ENCODE data around the gene KLF7. TPM values are rescaled to one million over a fixed set of nuclear protein-coding genes. Genes with fewer than 3 reads are reported as not detected.

Gene KLF7
- total RNA-seq, 1 experiment from 2014 or later, result 7.3 TPM

DNA sequence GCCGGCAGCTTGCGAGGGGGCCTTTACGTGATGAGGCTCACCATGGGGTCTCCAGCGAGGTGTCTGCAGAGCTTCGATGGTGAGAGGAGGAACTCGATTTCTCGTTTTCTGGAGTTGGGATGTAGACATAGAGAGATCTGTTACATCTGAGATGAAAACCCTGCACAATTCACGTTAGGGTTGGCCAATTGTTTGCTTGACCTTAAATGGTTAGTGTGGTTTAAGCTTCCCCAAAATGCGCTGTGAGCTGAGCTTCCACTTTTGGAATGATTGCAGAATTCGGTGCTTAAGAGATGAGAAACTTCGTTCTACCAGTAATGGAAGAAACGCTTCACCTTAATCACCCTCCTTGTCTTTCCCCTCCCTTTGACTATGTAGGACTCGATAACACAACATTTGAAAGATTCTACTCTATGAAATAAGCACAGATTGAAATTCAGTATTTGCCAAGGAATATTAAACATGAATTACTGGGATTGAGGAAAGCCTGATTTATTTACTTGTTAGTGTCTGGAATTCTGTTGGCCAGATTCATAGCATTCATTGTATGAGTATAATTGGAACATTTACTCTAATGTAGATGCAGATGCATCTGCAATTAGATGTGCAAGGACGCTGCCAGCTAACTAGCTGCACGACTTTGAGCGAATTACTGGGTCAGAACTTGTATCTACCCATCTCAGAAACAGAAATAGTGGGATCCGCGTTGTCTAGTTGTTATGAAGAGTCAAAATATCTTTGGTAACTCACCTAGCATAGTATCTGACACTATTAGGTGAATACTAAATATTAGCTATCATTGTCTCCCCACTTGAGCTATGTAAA is 1.6 kb upstream of the KLF7 start:
- peak; percentile 55 for DNase-seq (ENCODE audit: low read depth)

GRCh38 chr2:207166349-207167098 is 776 bp upstream of the KLF7 start:
- DNase-seq (ENCODE audit: low read depth), result peak; percentile 85

- DNase-seq (ENCODE audit: low read depth), result peak; percentile 100
These were observed 246 bp upstream of the KLF7 start for GRCh38 chr2:207166039-207166348.

DNA sequence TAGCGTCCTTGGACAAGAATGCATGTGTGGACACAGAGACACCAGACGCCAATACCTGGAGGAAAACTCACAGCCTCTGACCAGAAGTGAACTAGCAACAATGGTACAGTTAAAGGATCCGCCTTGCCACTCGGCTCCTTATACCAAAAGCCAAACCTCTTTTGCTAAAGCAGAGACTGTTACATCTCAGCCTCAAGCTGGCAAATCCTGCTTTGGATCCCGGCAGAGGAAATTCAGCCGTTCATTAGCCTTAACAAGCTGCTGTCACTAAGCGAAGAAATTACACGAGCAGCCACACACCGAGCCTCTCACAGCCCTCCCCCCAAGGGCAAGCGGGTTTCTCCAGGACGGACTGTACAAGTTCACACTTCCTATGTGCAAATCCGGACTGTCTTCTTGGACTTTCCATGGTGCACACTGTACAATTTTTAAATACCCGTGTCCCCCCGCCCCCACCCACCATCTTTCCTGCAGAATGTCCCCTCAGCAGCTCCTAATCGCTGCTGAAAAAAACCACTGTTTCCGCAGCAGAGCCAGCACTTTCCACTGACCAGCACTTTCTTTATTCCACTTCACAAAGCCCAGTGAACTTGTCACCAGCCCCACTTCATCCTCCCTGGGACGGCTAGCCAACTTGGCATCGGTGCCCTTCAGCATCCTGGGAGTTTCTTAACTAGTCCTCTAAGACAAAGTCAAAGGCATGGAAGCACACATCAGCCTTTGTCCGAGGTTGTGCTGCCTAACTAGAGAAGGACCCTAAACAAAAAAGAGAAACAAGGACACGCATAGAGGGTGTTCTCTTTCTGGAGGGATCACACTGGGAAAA is 1.5 kb downstream of the KLF7 start:
- peak; percentile 57 for DNase-seq (ENCODE audit: low read depth)

DNA sequence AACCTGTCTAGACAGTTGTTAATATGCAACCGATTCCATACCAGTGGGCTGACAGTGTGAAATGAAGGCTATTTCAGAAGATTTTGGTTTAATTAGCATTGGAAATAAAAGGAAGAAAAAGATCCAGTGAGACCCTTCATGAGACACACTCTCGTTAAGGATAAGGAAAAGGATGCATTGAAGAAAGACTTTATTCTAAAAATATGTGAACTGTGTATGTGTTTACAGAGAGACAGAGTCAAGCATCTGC is 2.1 kb downstream of the KLF7 start:
- no peak for DNase-seq (ENCODE audit: low read depth)

DNA sequence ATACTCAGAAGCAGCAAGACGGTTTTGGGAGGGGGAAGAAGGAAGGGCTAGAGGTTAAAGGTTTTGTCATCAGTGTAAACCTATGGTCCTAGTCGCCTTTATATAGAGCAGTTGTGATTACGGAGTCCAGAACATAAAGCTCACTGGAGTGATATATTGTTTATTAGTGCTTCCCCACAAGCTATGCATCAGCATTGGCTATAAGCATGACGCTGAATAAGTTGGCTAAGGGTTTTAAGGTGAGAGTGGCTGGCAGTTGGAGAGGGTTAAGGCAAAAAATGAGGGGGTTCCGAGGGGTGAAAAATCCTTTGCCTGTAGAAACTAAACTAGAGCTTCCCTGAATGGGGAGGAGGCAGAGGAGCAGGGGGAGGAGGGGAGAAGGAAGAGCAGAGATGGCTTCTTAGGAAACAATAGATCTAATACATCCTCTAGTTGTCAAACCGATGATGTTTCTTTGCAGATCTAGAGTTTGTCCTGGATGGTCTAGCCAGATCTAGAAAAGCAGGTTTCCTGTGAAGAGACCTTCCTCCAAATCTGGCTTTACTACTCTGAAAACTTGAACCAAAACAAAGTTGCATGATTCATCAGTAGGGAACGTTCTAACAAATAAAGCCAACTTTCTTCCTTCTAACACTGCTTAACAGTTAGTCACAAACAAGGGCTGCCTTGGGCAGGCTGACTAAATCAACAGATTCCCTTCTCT is 2.5 kb downstream of the KLF7 start:
- peak; percentile 88 for DNase-seq (ENCODE audit: low read depth)

GRCh38 chr2:207162316-207162715 is 3.4 kb downstream of the KLF7 start:
- DNase-seq (ENCODE audit: low read depth), result peak; percentile 36

DNA sequence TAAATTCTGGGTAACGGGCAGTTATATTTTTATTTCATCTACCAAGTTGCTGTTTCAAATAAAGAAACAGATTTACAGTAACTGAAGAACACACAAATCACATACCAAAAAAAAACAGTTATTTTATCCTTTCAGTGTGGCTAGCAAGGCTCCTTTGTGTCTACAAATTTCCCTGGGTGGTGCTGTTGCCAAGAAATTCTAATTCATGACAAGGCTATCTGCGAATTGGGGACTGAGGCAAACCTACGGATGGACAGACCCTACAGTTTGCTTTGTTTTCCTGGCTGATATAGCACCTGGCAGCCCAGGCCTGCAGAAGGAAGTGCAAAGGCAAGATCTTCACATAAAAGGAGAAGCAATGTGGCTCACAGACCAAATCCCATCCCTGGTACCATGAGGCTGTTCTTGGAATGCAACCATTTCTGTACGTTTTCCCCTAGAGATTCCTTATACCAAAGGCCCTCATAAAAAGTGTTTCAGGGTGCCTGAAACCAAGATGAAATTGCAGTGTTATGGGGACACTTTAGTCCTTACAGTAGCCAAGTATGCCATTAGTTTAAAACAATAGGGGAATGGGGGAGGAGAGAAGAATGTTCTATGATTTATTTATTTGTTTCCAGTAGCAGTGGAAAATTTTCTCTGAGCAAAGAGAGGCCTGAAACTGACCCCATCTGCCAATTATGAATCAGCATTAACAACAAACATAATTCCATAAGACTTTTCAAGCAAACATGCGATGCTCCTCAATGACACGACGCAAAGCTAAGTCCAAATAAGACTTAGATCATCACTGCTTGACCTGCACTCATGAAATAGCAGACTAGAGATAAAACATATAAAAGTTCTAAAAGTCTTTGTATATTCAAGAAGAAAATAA is 4.3 kb downstream of the KLF7 start:
- peak; percentile 31 for DNase-seq (ENCODE audit: low read depth)

DNA sequence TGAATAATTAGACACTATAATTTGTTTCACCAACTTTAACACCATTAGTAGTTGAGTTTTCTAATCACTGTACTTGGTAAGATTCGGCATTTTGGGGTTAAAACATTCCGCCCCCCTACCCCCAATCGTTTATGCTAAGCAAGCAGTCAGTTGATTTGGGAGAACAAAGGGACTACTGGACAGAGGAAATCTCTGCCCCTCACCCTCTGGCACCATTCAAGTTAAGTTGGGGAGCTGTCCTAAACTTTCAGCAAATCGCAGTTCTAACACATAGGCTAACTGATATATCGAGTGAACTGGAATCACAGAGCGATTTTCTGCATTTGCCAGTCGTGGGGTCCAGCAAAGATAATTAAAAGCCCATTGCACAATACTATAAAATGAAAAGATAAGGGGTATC is 5.6 kb downstream of the KLF7 start:
- DNase-seq (ENCODE audit: low read depth), result no peak

- no peak for DNase-seq (ENCODE audit: low read depth)
These were observed 6.7 kb downstream of the KLF7 start for GRCh38 chr2:207159002-207159401.

- no peak for DNase-seq (ENCODE audit: low read depth)
These were observed 8.0 kb downstream of the KLF7 start for GRCh38 chr2:207157731-207158130.

- DNase-seq (ENCODE audit: low read depth), result no peak
These were observed 8.6 kb downstream of the KLF7 start for GRCh38 chr2:207157162-207157481.

DNA sequence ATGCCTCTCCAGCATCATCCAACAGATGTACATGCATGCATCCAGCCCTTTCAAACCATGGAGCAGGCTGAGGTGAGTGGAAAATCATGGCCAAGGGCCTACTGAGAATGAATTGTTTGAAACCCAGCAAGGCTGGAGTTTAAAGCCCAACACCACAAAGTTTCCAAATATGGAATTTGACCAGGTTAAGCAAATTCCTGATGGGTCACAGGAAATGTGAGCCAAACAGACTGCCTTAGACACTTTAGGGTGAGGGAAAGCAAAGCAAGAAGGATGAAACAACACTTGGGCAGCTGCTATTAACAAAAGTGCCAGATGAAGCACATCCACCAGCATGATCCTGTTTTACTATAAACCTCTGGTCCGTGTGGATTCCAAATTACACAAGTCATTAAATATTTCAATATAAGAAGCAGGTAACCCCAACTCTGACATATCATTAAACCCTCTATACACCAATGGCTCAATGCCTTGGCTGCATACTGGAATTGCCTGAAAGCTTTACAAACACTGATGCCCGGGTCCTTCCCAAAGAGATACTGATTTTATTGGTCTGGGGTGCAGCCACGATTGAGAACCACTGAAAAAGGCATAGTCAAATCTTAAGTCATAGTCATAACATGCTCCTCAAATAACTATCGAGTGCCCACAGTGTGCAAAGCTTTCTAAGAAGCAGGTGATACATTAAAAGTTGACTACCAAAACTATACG is 9.1 kb downstream of the KLF7 start:
- peak; percentile 15 for DNase-seq (ENCODE audit: low read depth)

DNA sequence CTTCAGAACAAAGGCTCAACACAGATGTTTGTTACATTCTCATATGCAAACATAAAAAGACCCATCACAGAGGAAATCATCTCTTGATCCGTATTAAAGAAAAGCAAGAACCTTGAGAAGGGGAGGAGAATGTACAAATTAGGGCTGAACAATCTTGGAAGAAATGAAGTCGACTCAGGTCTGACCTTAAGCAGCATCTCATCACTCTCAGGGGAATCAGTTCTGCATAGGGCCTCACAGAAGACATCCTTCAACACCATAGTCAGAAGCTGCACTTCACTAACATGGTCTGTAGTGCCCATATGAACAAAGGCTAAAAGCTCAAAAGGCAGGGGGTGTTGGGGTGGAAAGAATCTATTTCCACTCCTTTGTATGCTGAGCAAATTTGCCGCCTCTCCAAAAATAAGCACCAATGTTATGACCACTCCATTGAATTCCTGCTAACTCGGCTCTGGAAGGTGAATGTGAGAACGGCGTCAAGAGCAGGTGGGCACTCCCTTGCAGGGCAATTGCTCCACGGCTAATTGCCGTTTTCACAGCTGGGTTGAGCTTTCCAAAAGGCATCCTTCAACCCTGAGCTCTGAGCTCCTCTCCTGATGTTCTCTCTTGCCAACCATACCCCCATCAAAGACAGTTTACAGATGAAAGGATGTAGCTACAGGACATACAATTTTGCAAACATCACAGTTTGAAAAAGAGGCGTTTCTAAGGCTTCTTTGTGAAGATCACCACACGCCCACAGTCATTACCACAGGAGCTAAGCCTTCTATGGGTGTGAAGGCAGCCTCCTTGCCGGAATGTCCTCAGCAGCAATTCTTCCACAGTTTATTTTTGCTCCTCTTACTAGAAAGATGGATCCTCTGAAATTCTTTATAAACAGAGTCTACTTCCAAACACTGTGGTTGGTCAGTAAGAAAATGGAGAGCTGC is 10.0 kb downstream of the KLF7 start:
- DNase-seq (ENCODE audit: low read depth), result no peak

DNA sequence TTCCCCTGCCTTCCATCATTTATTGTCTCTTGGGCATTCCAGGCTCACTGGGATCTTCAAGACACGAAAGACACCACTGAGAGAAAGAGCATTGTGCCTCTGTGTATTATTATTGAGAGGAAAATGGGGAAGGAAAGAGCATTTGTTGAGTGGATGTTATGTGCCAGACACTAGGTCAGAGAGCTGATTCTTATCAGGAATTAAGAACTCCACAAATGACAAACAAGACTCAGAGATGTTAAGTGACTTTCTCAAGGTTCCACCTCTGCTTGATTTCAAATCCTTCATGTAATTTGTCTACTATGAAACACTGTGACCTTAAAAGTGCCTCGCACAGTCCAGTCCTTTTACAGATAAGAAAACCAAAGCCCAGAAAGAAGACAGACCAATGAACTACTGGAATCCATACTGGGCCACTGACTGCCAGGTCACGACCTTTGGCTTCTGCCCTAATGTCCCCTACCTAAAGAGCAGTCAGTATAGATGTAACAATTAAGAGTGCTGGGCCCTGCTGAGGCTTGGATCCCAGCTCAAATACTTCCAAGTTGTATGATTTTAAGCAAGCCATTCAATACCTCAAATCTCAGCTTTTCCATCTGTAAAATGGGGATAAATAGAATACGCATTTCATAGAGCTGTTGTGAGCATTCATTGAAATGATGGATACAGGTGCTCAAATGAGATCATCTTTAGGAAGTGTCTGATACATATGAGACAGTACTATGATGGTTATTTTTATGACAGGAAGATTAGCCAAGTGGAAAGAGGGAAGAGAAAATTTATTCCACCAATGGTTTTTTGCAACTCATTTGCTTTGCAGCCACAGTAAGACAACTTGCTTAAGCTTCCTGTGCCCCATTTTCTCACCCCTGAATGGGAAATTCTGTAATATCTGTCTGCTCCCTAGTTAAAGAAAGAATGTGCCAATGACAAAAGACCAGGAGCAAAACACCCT is 10.9 kb downstream of the KLF7 start:
- no peak for DNase-seq (ENCODE audit: low read depth)

DNA sequence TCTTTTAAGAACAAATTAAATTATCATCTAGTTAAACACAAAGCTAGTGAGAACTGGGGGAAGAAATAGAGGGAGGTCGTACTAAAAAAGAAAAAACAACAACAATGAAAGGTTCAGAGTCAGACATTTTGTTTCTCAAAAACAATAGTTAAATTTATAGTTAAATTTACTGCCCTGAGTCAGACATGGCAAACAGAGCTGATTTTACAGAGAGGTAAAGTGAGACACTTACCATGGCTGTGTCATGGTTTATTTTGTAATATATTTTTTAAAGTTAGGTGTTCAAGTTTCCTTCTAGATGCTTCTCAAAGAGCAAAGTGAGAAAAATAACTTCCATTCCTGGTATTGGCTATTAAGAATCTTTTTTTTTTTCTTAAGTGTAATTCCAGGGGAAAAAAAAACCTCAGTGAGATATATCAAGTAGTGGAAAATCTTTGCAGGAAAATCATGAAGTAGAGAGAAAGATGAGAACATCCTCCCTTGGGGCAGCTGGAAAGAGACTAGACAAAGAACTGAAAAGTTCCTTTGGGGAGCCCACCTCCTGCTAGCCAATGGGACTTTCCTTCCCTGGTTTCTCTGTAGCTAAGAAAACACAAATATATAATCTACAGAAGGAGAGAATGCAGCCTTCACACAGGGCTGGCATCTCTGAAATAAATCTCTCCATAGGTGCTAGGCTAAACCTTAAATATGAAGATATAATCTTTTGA is 12.3 kb downstream of the KLF7 start:
- no peak for DNase-seq (ENCODE audit: low read depth)

GRCh38 chr2:207151048-207151447 is 14.7 kb downstream of the KLF7 start:
- no peak for DNase-seq (ENCODE audit: low read depth)

GRCh38 chr2:207150284-207150683 is 15.5 kb downstream of the KLF7 start:
- no peak for DNase-seq (ENCODE audit: low read depth)

Data from RPMI7951 (cell line).